Measurements from ENCODE around the gene CHRNA3. TPM values are rescaled to one million over a fixed set of nuclear protein-coding genes. Genes with fewer than 3 reads are reported as not detected.

Gene CHRNA3
- total and polyA plus RNA-seq, 8 donors: 0.05 to 1.0 (median 0.20) TPM; not detected in 2

- FAIRE-seq: no peak
- H3K27me3 ChIP-seq: no peaks in the 10 kb centered on the region
- no peak overlapping the region for H3K4me3 ChIP-seq
- H3K27ac ChIP-seq: no peak overlapping the region
- TF ChIP-seq CTCF (IDR thresholded peaks at IDR 0.05): no peak
- no peaks in the 10 kb centered on the region for H3K9me3 ChIP-seq
- DNase-seq: no peak
- 87 to 93% methylated on average over 3 of the region's 3 CpGs for WGBS, 2 donors
- intact Hi-C loops (cut with DNase I): no loop called here
- H3K4me1 ChIP-seq: no peaks in the 10 kb centered on the region
- H3K36me3 ChIP-seq: no peaks in the 10 kb centered on the region
- ATAC-seq: no peak
Observed at GRCh38 chr15:78598348-78598747, 22.4 kb downstream of the CHRNA3 start.

- H3K4me1 ChIP-seq: no peaks in the 10 kb centered on the region
Observed at GRCh38 chr15:78597583-78597982, 23.2 kb downstream of the CHRNA3 start.

GRCh38 chr15:78574944-78575343 is 45.9 kb downstream of the CHRNA3 start:
- no peaks in the 10 kb centered on the region for H3K27me3 ChIP-seq
- no peaks in the 10 kb centered on the region for H3K9me3 ChIP-seq
- 91 to 100% methylated on average over 1 of the region's 1 CpG for WGBS, 2 donors
- no peak for TF ChIP-seq CTCF (IDR thresholded peaks at IDR 0.05)
- H3K4me1 ChIP-seq: no peaks in the 10 kb centered on the region
- ATAC-seq (no peak), DNase-seq (no peak), FAIRE-seq (no peak)
- intact Hi-C loops (cut with DNase I): no loop called here
- no peaks in the 10 kb centered on the region for H3K36me3 ChIP-seq
- no peak overlapping the region for H3K4me3 ChIP-seq
- H3K27ac ChIP-seq: no peak overlapping the region

More at GRCh38 chr15:78597583-78597982, 23.2 kb downstream of the CHRNA3 start:
- ATAC-seq: no peak
- H3K4me3 ChIP-seq: no peak overlapping the region
- whole genome bisulfite sequencing, 2 donors: 94 to 95% methylated on average over 1 of the region's 1 CpG
- TF ChIP-seq CTCF (IDR thresholded peaks at IDR 0.05): no peak
- no peak for DNase-seq
- no peak overlapping the region for H3K27ac ChIP-seq
- intact Hi-C loops (cut with DNase I): no loop called here
- H3K27me3 ChIP-seq: no peaks in the 10 kb centered on the region
- no peak for FAIRE-seq
- H3K9me3 ChIP-seq: no peaks in the 10 kb centered on the region
- H3K36me3 ChIP-seq: no peaks in the 10 kb centered on the region

- DNase-seq: no peak
- intact Hi-C loops (cut with DNase I): no loop called here
- TF ChIP-seq CTCF (IDR thresholded peaks at IDR 0.05): no peak
- ATAC-seq: no peak
- no peaks in the 10 kb centered on the region for H3K36me3 ChIP-seq
- no peaks in the 10 kb centered on the region for H3K4me1 ChIP-seq
- H3K27ac ChIP-seq: no peak overlapping the region
- H3K9me3 ChIP-seq: no peaks in the 10 kb centered on the region
- H3K4me3 ChIP-seq: no peak overlapping the region
- WGBS, 2 donors: 21 to 29% methylated on average over 4 of the region's 4 CpGs
- no peak for FAIRE-seq
- H3K27me3 ChIP-seq: no peaks in the 10 kb centered on the region
Observed at GRCh38 chr15:78573416-78573815, 47.4 kb downstream of the CHRNA3 start.

- intact Hi-C loops (cut with DNase I): no loop called here
- H3K27me3 ChIP-seq: no peaks in the 10 kb centered on the region
- peaks cover 0 to 3% (median 0%) of the 10 kb centered on the region in 3 donors for H3K4me1 ChIP-seq
- H3K4me3 ChIP-seq: no peak overlapping the region
- H3K9me3 ChIP-seq: no peaks in the 10 kb centered on the region
- H3K36me3 ChIP-seq: no peaks in the 10 kb centered on the region
- H3K27ac ChIP-seq: no peak overlapping the region
- DNase-seq: no peak
- FAIRE-seq: no peak
- TF ChIP-seq CTCF (IDR thresholded peaks at IDR 0.05): no peak
- no peak for ATAC-seq
- 61 to 73% methylated on average over 4 of the region's 4 CpGs for WGBS, 2 donors
Observed at GRCh38 chr15:78571382-78571781, 49.4 kb downstream of the CHRNA3 start.
